ENCODE data around the gene C4orf36. TPM values are rescaled to one million over a fixed set of nuclear protein-coding genes. Genes with fewer than 3 reads are reported as not detected.

C4orf36 gene
- total and polyA plus RNA-seq, 2 of the 8 experiments (the other 6 are each of a cell fraction or from before 2014, with no cell fraction given): 1.2 to 1.5 TPM

GRCh38 chr4:86834901-86835300 is 57.3 kb downstream of the C4orf36 start:
- DNase-seq (ENCODE audit: low read depth in 1 of 2, low spot score in 2 of 2): no peak
- Histone ChIP-seq H3K4me1 (replicated peaks in 1 of 4; ENCODE audit: control insufficient read depth in 3 of 4, insufficient read depth in 4 of 4, low read length in 3 of 4) (peaks cover 0 to 2% (median 0%) of the 10 kb centered on the region in 4 experiments; a peak in 1 of 7 replicates), H3K4me2 (ENCODE audit: insufficient read depth in 1 of 2, low read depth in 2 of 2, low read length in 2 of 2) (no peak overlapping the region), H2BK120ac (replicated peaks; ENCODE audit: low read depth, low read length) (no peak overlapping the region), H4K20me1 (replicated peaks in 1 of 2; ENCODE audit: control insufficient read depth in 1 of 2, insufficient read depth in 2 of 2, low read length in 2 of 2) (no peaks in the 10 kb centered on the region), H3K23me2 (ENCODE audit: low read depth, low read length) (no peaks in the 10 kb centered on the region), H3K79me2 (ENCODE audit: control insufficient read depth in 1 of 2, insufficient read depth in 2 of 2, low read length in 2 of 2) (no peaks in the 10 kb centered on the region), H3K18ac (ENCODE audit: extremely low read depth, low read length) (no peak overlapping the region), H4K91ac (replicated peaks; ENCODE audit: insufficient read length, low read length) (no peak overlapping the region), H2AFZ (ENCODE audit: low read length) (no peak overlapping the region), H2BK5ac (ENCODE audit: low read depth, low read length) (no peak overlapping the region), H2AK5ac (ENCODE audit: low read depth, low read length) (no peak overlapping the region), H3K56ac (replicated peaks; ENCODE audit: insufficient read length, low read depth, low read length) (no peak overlapping the region), H3K9ac (replicated peaks in 1 of 4; ENCODE audit: extremely low read depth in 1 of 4, low read depth in 3 of 4, low read length in 3 of 4) (no peak overlapping the region), H2BK20ac (ENCODE audit: low read length) (no peak overlapping the region), H3K79me1 (ENCODE audit: low read depth, low read length) (no peaks in the 10 kb centered on the region), H3K27ac (ENCODE audit: low read depth, low read length) (no peak overlapping the region), H2BK15ac (ENCODE audit: low read length) (no peak overlapping the region), H3K14ac (ENCODE audit: insufficient read length) (no peak overlapping the region), H3K27me3 (replicated peaks in 1 of 4; ENCODE audit: control insufficient read depth in 3 of 4, extremely low read depth in 1 of 4, insufficient read depth in 3 of 4, low read length in 3 of 4) (no peaks in the 10 kb centered on the region), H3K9me3 (ENCODE audit: insufficient read depth in 2 of 2, low read depth in 1 of 2, low read length in 1 of 2) (no peaks in the 10 kb centered on the region), H3K36me3 (ENCODE audit: control insufficient read depth in 2 of 4, insufficient read depth in 4 of 4, low read length in 3 of 4) (no peaks in the 10 kb centered on the region), H4K5ac (ENCODE audit: insufficient read length, low read depth, low read length) (no peak overlapping the region), H2BK12ac (ENCODE audit: low read depth, low read length) (no peak overlapping the region), H3K4ac (replicated peaks; ENCODE audit: insufficient read length, low read depth, low read length) (no peak overlapping the region), H4K8ac (ENCODE audit: extremely low read depth, insufficient read depth, low read length) (no peak overlapping the region), H3K4me3 (ENCODE audit: extremely low read depth in 1 of 4, insufficient read depth in 2 of 4, low read depth in 3 of 4, low read length in 4 of 4) (no peak overlapping the region), H3K23ac (ENCODE audit: insufficient read length) (no peak overlapping the region)
- FAIRE-seq: no peak
- POLR2A ChIA-PET (ENCODE audit: partially characterized antibody): no interaction called here
- CTCF ChIA-PET (ENCODE audit: partially characterized antibody): interaction anchor here (0.7 to 1.1 kb wide), 2 partner anchors 9 to 14 kb away, joined by 3 to 4 read pairs; no protein-coding TSS in a partner anchor
- 88% methylated on average over 3 of the region's 3 CpGs; no CpG with 5 or more reads in 1 of the 2 experiments for WGBS, 2 experiments (ENCODE audit: extremely low coverage in 1 of 2, insufficient coverage in 1 of 2, insufficient read length in 1 of 2, insufficient replicate concordance in 2 of 2, low coverage in 1 of 2, low lambda C conversion rate in 2 of 2, missing lambda C conversion rate in 1 of 2)
- TF ChIP-seq SIX5 (IDR thresholded peaks at IDR 0.05; ENCODE audit: low read depth, low read length): no peak

Measured in H1 (cell line).